Coronary artery (tissue), 2 donors: ENCODE data around the gene NUDT3.
A peak's percentile ranks its signal among the peaks of the same experiment; 100 is the strongest.

Experiments used
- DNase-seq: peaks from one replicate; pipeline ENCODE4 v3.0.0-alpha.2; 2017; ENCODE audit warnings: low spot score
- H3K27ac ChIP-seq, 2 donors: fragments of 200-600 bp; sonication (generic); one replicate each; pipeline ENCODE4 v1.5.1; 2016 to 2019
- H3K4me3 ChIP-seq: fragments of 200-600 bp; sonication (generic); 2 replicates; pipeline ENCODE4 v1.5.1; 2016; ENCODE audit warnings: mild to moderate bottlenecking, moderate library complexity
- CTCF ChIP-seq: fragments of 200-600 bp; sonication (generic); IDR thresholded peaks from one replicate; pipeline ENCODE4 v1.5.1; 2019; ENCODE audit warnings: antibody characterized with exemption

The NUDT3 gene

GRCh38 chr6:34243131-34243771, 149.2 kb downstream of the NUDT3 start:
- no peak overlapping the region for H3K4me3 ChIP-seq
- peak overlapping the region in 1 of 2 donors; percentile 62 for H3K27ac ChIP-seq
- TF ChIP-seq CTCF, result no peak
- DNase-seq, result peak; percentile 46

- H3K27ac ChIP-seq, result no peak overlapping the region
- no peak overlapping the region for H3K4me3 ChIP-seq
- TF ChIP-seq CTCF, result no peak
- peak; percentile 69 for DNase-seq
These were observed 150.0 kb downstream of the NUDT3 start for GRCh38 chr6:34242252-34243130.

GRCh38 chr6:34241351-34242215, 150.9 kb downstream of the NUDT3 start:
- TF ChIP-seq CTCF, result no peak
- no peak overlapping the region for H3K4me3 ChIP-seq
- no peak overlapping the region for H3K27ac ChIP-seq
- DNase-seq, result peak; percentile 50

GRCh38 chr6:34240329-34241248, 151.9 kb downstream of the NUDT3 start:
- Histone ChIP-seq H3K27ac (no peak overlapping the region), H3K4me3 (no peak overlapping the region)
- DNase-seq, result peak; percentile 70
- no peak for TF ChIP-seq CTCF

- H3K27ac ChIP-seq, result no peak overlapping the region
- no peak for DNase-seq
- no peak for TF ChIP-seq CTCF
- no peak overlapping the region for H3K4me3 ChIP-seq
These were observed 152.6 kb downstream of the NUDT3 start for GRCh38 chr6:34239893-34240292.

GRCh38 chr6:34239500-34239825, 153.0 kb downstream of the NUDT3 start:
- Histone ChIP-seq H3K27ac (no peak overlapping the region), H3K4me3 (no peak overlapping the region)
- peak; percentile 31 for DNase-seq
- no peak for TF ChIP-seq CTCF
